ENCODE data around the gene DISP3. TPM values are rescaled to one million over a fixed set of nuclear protein-coding genes. Genes with fewer than 3 reads are reported as not detected.

Gene DISP3
- total RNA-seq, 4 donors from 2014 or later = 0.19 TPM; not detected in 3

DNA sequence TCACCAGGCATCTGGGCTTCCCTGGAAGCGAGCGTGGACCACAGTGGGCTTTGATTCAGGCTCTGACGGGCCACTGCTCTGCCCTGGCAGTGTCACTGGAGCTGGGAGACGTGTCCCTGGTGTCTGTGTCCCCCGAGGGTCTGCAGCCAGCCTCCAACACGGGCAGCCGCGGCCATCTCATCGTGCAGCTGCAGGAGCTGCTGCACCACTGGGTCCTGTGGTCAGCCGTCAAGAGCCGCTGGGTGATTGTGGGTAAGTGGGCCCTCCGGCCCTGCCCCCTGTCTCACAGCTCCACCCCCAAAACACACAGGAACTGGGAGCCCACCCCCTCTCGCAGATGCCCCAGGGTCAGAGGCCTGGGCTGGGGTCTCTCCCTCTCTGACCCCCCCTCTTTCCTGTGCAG is 40.7 kb downstream of the DISP3 start:
- TF ChIP-seq, protein P1, sequence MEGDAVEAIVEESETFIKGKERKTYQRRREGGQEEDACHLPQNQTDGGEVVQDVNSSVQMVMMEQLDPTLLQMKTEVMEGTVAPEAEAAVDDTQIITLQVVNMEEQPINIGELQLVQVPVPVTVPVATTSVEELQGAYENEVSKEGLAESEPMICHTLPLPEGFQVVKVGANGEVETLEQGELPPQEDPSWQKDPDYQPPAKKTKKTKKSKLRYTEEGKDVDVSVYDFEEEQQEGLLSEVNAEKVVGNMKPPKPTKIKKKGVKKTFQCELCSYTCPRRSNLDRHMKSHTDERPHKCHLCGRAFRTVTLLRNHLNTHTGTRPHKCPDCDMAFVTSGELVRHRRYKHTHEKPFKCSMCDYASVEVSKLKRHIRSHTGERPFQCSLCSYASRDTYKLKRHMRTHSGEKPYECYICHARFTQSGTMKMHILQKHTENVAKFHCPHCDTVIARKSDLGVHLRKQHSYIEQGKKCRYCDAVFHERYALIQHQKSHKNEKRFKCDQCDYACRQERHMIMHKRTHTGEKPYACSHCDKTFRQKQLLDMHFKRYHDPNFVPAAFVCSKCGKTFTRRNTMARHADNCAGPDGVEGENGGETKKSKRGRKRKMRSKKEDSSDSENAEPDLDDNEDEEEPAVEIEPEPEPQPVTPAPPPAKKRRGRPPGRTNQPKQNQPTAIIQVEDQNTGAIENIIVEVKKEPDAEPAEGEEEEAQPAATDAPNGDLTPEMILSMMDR (IDR thresholded peaks at IDR 0.05) = no peak
- no peak for TF ChIP-seq POLR2A (IDR thresholded peaks at IDR 0.05)
- no peak for TF ChIP-seq POLR2AphosphoS5 (IDR thresholded peaks at IDR 0.05)
- Histone ChIP-seq H3K4me1 (no peaks in the 10 kb centered on the region), H3K36me3 (no peaks in the 10 kb centered on the region), H3K27me3 (peaks cover 52% of the 10 kb centered on the region), H3K9me3 (no peaks in the 10 kb centered on the region), H3K27ac (no peak overlapping the region), H3K4me3 (no peak overlapping the region)
- no peak for ATAC-seq
- WGBS, 2 donors (ENCODE audit: low coverage in 1 of 2) = 52% methylated on average over 3 of the region's 13 CpGs; no CpG with 5 or more reads in 1 of the 2 donors

- Histone ChIP-seq H3K27me3 (peaks cover 48% of the 10 kb centered on the region), H3K4me3 (no peak overlapping the region), H3K36me3 (no peaks in the 10 kb centered on the region), H3K9me3 (no peaks in the 10 kb centered on the region), H3K4me1 (no peaks in the 10 kb centered on the region), H3K27ac (no peak overlapping the region)
- no peak for TF ChIP-seq POLR2AphosphoS5 (IDR thresholded peaks at IDR 0.05)
- TF ChIP-seq EP300 (IDR thresholded peaks at IDR 0.05) = no peak
- TF ChIP-seq, protein P1 (IDR thresholded peaks at IDR 0.05) = no peak
- TF ChIP-seq POLR2A (IDR thresholded peaks at IDR 0.05) = no peak
- ATAC-seq = peak; percentile 14
- WGBS, 2 donors (ENCODE audit: low coverage in 1 of 2) = 85 to 89% methylated on average over 3 to 10 of the region's 23 CpGs
Observed at GRCh38 chr1:11520531-11521233, 41.7 kb downstream of the DISP3 start.

DNA sequence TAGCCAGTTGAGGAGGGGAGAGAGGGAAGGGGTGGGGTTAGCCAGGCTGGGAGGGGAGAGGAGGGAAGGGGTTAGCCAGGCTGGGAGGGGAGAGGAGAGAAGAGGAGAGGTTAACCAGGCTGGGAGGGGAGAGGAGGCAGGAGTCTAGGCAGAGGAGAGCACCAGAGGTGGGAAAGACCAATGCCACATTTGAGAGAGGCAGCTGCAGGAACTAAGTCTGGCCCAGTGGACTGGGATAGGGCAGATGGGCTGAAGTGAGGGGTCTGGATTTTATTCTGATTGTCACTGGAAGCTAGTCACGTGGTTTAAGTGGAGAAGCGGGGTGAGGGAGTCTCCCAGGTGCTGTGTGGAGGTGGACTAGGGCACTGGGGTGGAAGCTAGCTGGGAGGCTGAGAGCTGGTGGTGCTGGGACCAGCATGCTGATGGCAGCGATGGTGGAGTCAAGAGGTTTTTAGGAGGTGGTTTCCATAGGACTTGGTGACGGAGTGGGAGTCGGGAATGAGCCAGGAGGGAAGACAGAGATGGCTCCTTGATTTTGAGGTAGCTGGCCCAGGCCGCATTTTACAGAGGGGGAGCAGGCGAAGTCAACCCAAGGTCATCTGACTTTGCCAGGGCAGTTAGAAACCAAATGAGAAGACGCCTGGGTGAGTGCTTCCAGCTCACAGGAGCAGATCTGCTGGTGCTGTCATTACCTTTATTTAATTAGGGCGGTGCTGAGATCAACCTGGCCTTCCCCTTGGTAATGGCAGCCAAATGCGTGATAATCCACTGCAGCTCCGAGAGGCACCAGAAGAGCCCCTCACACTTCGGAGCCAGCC is 42.8 kb downstream of the DISP3 start:
- ATAC-seq = no peak
- Histone ChIP-seq H3K4me1 (no peaks in the 10 kb centered on the region), H3K27ac (no peak overlapping the region), H3K9me3 (no peaks in the 10 kb centered on the region), H3K4me3 (no peak overlapping the region), H3K36me3 (no peaks in the 10 kb centered on the region), H3K27me3 (peaks cover 47% of the 10 kb centered on the region)
- TF ChIP-seq POLR2AphosphoS5 (IDR thresholded peaks at IDR 0.05) = no peak
- TF ChIP-seq EP300 (IDR thresholded peaks at IDR 0.05) = no peak
- TF ChIP-seq POLR2A (IDR thresholded peaks at IDR 0.05) = no peak
- TF ChIP-seq, protein P1 (IDR thresholded peaks at IDR 0.05) = no peak
- WGBS, 2 donors (ENCODE audit: low coverage in 1 of 2) = 86 to 92% methylated on average over 6 to 8 of the region's 12 CpGs

- H3K27ac ChIP-seq = no peak overlapping the region
- ATAC-seq = no peak
- no peaks in the 10 kb centered on the region for H3K36me3 ChIP-seq
- H3K9me3 ChIP-seq = no peaks in the 10 kb centered on the region
- no CpG with 5 or more reads among the region's 8 CpGs for WGBS, 2 donors (ENCODE audit: low coverage in 1 of 2)
- H3K4me1 ChIP-seq = no peaks in the 10 kb centered on the region
- peaks cover 42% of the 10 kb centered on the region for H3K27me3 ChIP-seq
- no peak overlapping the region for H3K4me3 ChIP-seq
- TF ChIP-seq POLR2AphosphoS5 (IDR thresholded peaks at IDR 0.05) (no peak), EP300 (IDR thresholded peaks at IDR 0.05) (no peak), POLR2A (IDR thresholded peaks at IDR 0.05) (no peak)
- TF ChIP-seq, protein P1 (IDR thresholded peaks at IDR 0.05) = no peak
Observed at GRCh38 chr1:11522400-11523235, 43.7 kb downstream of the DISP3 start.
